ENCODE results near the gene NPAS3.

The NPAS3 gene

GRCh38 chr14:33849455-33849801, 910.7 kb downstream of the NPAS3 start:
- no peak for DNase-seq

DNA sequence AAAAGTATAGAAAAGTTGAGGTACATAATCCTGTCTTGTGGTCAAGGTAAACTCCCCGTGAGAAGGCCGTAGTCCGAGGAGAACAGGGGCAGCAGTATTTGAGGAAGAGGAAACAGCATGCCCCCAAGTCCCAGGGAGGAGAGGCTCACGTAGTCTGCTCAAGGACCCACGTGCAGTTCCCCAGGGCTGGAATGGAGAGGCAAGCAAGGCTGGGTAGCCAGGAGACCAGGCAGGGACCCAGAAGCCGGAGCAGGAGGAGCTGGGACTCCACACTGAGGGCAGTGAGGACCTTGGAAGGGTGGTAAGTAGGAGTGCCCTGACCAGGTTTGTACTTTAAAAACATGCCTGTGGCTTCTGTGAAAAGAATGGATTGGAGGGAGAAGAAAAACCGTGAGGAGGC, 912.1 kb downstream of the NPAS3 start:
- no peak for DNase-seq

DNA sequence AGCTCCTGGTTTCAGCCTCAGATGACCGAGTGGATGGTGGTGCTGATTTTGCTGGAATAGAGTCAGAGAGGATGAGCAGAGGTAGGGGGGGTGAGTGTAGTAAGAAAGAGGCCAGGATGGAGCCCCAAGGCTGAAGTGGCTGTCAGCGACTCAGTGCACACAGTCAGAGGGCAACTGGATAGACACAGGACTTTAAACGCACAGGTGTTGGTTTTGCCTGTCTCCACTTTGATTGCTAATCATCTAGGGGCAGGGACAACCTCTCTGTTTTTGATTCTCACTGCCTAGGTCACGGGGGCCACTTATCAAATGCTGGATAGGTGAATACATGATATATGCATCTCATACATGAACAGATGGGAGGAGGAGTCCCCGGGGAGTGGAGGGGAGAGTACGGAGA, 912.7 kb downstream of the NPAS3 start:
- DNase-seq = no peak

GRCh38 chr14:33851931-33852330, 913.3 kb downstream of the NPAS3 start:
- no peak for DNase-seq
